HG03280 (cell line): ENCODE data around the gene ACSL6.
A peak's percentile ranks its signal among the peaks of the same experiment; 100 is the strongest.

Source experiments
- ATAC-seq: cut with Tn5 transposase; IDR thresholded peaks from one replicate; pipeline ENCODE4 v1.9.1; 2021; ENCODE audit warnings: mild to moderate bottlenecking, moderate library complexity; ENCODE audit not compliant: unreplicated experiment

The ACSL6 gene

DNA sequence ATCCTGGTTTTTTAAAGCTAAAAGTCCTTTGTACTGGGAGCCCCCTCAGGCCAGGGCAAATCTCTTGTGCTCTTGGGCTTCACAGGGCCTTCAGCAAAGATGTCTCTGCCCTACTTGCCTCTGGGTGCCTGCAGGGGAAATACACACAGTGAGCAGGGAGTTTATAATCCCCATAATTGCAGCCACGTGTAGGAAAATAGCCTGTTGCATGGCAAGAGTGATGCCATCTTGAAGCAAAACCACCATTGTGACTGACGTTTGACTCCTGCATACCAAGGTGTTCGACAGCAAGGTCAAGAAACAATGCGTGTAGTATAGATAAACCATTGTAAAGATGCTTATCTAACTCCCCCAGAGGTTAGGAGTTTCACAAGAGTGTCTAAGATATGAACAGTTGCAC lies 37.6 kb upstream of the ACSL6 start:
- ATAC-seq = no peak

DNA sequence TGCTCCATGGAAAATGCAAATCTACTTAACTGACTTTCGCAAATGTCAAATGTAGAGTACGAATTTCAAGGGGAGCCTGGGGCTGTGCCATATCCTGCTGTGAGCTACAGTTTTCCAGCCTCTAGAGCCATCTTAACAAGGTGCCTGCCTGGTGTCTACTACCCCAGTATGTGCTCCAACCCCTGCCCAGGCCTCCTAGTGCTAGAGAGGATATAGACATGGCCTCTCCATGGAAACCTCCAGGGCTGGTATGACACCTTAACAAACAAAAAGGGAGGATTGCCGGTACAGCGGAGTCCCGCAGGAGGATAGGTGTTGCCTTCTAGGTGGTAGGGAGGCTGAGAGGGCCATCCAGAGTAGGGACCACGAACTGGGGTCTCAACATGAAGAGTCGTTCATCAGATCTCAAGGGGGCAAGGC lies 35.4 kb upstream of the ACSL6 start:
- ATAC-seq = no peak

DNA sequence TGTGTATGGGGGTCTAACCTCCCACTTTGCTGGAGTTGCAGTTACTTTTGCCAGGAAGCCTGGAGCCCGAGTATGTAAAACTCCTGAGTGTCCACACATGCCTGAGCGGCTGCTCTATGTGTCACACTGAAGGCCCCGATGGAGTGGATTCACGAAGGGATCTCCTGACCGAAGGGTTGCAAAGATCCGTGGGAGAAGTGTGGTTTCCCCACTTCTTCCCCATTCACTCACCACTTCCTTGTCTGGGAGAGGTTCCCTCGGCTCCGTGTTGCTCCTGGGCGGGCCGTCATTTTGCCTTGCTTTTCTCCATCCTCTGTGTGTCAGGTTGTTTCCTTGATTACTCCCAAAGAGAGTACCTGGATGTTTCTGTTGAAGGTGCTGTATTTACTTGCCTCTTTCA lies 32.7 kb upstream of the ACSL6 start:
- no peak for ATAC-seq

DNA sequence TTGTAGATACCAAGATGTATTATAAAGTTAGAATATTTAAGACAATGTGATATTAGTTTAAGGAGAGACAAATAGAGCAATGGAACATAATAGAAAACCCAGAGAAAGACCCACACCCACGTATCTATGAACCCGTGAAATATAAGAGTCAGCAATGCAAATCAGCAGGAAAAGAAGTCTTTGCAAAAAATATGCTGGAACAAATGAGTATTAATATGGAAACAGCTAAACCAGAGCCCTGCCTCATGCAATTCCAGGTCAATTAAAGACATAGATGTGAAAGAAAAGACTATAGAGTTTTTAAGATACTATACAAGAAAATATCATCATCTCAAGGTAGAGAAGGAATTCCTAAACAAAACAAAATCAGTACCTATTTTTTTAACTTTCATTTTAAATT lies 25.9 kb upstream of the ACSL6 start:
- no peak for ATAC-seq

DNA sequence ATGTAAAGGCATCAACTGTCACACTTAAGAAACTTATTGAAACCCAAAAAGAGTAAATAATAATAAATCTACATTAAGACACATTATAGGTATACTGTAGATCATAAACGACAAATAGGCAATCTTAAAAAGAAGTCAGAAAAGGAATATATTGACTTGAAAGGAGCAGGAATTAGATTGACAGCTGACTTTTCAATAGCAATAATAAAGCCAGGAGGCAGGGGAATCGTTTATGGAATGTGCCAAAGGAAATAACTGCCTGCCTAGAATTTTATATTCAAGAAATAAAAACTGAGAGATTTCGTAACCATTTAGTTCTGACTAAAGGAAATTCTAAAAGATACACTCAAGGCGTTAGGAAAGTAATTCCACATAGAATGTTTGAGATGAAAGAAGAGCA lies 21.7 kb upstream of the ACSL6 start:
- no peak for ATAC-seq

DNA sequence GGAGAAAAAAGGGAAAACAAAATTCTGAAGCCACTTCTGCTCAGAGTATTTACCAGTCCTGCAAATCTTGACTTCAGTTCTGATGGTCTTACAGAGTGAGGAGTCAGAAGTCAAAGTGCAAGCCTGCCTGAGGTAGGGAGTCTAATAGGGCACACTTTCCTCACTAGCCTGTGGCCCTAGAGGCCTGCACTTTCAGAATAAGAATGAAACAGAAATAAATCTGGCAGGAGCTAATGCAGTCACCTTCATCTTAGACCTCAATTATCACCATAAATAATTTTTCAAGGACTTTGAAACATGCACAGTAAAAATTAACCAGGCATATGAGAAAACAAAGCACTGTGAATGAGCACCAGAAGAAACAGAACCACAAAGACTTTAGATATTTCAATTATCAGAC lies 20.7 kb upstream of the ACSL6 start:
- ATAC-seq = no peak

DNA sequence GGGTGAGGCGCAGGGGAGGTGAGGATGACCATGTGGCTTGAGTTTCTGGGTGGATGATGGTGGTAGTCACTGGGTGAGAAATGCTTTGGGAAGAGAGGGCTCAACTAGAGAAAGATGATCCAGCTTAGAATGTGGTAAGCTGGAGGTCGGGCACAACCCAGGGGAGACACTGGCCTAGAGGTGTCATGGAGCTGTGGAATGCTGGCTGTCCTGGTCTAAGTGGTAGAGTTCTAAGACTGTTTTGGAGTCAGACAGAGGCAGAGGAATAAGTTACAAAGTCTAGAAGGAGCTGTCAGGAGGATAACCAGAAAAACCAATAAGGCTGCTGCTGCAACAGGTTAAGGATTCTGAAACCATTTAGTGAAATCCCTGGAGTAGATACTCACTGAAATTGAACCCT lies 19.2 kb upstream of the ACSL6 start:
- no peak for ATAC-seq

DNA sequence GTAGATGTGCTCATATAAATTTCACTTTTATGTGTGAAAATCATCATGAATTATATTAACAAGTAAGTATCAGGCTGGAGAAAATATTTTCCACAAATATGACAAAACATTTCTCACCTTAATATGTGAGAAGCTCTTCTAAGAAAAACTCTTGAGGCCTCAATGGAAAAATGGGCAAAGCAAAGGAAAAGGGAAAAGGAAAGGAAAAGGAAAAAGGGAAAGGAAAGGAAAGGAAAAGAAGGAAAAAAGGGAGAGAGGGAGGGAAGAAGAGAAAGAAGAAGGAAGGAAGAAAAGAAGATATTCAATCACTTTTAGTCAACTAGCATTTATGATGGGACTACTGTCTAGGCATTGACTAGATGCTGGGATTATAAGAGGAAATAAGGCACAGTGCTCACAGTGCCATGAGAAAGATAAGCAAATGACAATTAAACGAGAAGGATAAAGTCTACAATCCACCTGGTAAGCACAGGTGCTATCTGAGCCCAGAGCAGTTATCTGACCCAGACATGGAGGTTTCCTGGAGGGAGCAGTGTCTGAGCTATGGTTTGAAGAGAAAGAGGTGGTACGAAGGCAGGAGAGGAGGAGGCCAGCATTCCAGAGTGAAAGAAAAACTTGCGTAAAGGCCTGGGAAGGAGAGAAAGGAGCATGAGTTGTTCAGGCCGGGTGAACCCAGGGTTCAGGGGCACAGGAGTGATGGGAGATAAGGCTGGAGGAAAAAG lies 18.3 kb upstream of the ACSL6 start:
- ATAC-seq = no peak

DNA sequence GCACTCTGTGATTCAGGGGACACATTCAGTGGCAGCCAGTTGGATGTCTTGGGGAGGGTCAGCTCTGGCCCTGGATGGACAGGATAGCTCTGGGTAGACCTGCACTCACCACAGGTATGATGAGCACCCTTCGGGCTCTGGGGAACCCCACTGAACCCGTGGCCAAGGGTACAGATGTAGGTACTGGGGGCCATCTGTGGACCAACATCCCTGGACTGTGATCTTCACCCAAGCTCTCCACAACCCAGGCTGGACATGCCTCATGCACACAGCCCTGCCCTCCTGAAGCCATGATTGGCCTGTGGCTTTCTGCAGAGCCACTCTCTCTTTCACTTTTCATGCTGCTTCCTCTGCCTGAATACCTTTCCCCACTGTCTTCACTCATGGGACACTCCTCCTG lies 15.6 kb upstream of the ACSL6 start:
- no peak for ATAC-seq

DNA sequence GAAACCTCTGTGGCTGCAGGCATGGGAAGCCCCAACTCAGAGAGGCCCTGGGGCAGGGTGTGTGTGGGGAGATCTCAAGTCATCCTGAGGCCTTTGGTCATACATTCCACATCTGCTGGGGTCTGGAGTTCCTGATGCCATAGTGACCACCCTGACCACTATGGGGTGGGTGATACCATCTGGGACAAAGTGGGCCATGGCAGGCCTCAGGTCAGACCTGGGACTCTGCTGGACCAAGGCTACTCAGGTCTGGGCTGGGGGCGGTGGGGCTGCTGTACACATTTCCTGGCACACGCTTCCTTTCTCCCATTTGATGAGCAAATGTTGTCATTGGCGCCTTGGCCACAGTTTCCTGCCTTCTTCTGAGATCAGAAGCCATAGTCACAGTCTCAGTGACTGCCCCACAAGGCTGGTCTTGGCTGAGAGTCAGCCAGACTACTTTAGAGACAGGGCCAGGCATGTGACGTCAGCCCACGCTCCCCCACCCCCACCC lies 15.1 kb upstream of the ACSL6 start:
- no peak for ATAC-seq

DNA sequence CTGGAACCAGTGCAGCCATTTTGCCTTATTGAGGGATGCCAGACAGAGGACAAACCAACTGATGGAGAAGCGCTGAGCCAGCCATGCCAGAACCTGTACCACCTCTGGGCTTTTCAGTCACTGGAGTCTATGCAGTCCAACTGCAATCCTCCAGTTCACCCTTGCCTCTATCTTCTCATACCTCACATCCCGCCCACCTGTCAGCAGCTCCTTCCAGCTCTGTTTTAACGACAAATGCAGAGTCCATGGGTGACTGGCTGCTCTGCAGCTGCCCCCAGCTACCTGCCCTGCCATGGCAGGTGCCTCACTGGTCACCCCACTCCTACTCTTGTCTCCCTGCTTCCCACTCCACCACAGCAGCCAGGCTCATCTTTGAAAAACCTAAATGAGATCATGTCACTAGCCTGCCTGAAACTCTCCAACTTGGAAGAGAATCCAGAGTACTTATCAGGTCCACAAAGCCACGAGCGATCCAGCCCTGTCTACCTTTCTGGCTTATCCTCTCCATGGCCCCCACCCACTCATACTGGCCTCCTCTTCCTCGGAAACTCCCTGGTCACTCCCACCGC lies 14.0 kb upstream of the ACSL6 start:
- no peak for ATAC-seq

DNA sequence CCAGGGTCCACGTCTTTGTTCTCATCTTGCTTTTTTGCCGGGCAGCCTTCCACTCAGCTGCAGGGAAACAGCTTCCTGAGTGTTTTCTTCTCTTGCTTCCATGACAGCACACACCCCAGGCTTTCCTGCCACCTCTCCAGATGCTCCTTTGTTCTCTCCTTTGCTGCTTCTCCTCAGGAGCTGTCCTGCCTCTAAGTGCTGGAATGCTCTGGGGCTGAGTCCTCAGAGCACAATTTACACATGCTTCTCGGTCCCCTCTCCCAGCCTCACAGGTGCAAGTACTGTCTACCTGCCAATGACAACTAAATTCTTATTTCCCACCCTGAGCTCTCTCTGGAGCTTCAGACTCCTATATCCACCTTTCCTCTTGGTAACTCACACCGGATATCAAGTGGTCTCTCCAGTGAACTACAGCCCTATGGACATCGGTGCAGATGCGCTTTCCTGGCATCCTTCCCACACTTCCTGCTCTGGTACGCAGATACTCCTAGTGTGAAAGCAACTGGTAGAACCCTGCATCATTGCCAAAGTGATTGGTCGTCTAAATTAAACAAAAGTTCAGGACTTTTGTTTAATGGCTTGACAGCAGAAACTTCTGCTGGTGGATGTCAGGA lies 13.4 kb upstream of the ACSL6 start:
- no peak for ATAC-seq

DNA sequence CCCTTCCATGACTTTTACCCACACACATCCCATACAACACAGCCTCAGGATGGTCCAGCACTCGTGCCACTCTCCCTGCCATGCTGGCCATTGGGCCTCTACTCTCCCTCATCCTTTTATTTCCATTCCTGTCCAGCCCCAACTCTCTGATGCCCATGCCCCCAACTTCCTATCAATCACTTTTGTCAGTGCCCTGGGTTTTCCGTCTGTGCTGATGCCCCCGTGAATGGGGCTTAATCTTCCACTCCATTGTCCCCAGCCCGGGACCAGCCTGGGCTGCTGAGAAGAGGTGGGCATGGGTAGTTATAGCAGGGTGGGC lies 12.6 kb upstream of the ACSL6 start:
- ATAC-seq = no peak

DNA sequence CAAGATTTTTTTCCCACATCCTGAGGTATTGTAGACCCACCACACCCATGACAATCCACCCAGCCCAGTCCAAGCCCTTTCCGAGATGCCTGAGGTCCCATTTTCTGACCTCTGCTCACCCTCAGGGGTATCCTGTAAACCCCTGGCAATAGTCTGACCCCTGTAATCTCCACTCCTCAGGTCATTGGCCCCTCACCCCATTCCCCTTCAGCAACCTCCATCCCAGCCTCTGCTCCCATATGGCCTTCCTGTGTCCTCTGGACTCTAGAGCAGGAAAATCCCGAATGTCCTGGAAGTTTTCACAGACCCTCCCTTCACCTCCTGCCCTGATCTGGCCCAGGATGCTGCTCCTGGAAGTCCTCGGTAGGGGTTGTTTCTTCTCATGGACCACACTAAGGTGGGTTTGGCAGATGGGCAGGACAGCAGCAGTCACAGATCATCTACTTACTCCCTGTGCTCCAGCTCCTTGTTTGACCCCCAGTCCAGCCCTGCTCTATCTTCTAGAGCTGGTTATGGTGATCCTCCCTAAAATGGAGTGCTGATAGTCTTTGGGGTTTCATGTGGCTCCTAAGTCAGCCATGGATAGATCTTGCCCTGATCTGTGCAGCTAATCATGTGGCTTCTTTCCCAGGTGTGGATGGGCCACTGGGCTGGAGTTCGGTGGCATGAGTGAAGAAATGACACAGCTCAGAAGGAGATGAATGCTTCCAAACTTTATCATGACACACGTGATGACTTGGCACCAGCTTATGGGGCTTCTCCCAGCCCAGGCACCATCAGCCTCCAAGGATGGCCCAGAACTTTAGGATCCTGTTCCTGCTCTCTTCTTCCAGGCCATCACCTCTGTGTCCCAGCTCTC lies 12.0 kb upstream of the ACSL6 start:
- no peak for ATAC-seq

DNA sequence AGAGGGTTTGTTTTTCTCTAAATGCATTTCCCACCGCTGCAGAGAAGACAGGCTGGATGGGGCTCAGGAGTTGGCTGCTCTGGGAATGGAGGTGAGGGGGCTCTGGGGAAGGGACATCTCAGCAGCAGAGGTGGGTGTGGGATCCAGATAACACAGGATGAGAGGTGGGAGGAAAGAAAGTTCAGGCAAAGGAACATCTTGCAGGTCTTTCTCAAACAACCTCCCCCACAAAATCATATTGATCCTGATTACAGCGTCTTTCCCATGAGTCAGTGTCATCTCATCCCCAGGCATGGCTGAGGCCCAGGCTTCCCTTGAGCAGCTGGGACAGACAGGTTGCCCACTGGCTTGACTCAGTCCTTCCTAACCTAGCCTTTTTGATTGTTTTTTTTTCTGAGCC lies 11.3 kb upstream of the ACSL6 start:
- no peak for ATAC-seq

DNA sequence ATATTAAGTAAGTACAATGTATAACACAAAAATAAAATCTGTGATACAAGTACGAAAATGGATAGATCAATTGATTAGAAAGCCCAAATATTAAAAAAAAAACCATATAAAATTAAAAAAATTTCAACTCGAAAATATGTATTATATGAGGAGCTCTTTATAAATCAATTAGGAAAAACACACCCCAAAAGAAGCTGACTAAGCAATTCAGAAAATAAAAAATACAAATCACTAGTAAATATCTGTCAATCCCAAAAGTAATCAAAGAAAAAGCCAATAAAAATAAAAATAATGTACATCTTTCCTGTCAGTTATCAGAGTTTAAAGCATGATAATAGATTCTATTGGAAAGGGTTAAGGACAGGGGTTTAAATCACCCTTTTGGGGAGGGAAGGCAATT lies 10.2 kb upstream of the ACSL6 start:
- no peak for ATAC-seq

DNA sequence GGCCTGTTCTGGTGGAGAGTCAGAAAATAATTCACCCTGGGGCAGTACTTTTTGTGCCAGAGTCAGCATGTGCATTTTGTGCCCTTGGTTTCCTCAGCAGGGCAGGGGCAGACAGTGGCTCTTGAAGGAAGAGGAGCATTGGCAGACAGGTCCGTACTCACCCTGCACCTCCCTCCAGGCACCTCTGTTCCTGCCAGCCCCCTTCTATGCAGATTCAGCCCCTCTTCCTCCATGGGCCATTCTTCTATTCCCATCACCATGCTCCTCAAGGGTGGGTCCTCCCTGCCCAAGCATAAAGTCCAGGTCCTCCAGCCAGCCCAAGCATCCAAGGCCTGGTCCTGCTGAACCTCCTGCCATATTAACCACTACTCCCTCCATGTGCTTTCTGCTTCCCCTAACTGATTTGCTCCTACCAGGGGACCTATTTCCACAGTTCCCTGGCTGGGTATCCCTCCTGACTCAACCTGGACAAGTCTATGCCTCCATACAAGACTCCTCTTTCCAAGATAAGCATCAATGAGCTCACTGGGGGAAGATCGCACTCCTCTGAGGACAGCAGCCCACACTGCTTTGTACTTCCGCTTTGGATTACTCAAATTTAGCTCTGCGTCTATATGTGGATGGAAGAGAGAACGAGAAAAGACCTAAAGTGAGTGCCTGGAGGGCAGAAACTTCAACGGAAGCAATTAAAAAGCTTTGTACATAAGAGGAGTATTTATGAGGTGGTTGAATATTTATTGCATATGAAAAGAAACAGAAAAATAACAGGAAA lies 9.3 kb upstream of the ACSL6 start:
- ATAC-seq = peak; percentile 25

DNA sequence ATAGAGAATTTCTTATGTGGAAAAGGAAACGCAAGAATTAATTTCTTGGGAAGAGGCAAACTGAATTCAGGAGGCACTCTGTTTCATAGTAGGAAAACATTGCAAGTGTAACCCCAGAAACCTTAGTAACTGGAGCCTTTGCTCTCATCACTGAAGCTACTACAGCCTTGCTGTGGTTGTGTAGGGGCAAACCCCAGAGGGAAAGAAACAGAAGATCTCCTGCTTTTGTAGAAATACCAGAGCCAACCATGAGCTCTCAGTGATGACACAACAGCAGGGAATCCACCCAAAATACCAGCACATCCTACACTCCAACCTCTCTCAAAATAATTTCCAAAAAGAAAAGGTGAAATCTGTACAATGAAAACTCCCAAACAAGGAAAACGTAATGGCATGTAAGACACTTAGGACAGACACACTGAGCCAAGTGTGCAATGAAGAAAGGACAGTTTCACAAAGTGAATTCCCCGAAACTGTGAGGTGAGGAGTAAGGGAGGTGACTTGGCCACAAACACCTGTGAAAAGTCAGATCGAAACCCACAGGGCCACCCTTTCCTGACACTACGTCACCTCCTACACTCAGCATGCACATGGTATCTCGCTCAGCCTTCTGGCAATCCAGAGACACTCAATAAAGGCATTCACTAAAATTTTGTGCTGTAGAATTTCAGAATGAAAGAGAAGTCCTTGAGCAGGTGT lies 8.5 kb upstream of the ACSL6 start:
- peak; percentile 91 for ATAC-seq

DNA sequence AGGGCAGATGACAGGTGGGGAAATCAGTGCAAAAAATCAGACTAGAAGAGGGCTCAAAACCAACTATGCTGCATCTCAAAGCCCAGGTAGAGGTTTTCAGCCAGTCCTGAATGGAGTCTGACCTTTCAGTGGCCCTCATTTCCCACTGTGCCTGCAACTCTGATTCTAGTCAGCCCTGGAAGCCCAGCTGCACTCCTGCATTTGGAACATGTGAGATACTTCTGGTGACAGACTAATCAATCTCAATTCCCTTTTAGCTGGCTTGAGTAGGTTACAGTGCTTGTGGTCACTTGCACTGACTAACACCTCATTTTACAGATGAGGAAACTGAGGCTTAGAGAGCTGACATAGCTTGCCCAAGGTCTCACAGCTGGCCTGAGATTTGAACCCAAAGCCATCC lies 7.9 kb upstream of the ACSL6 start:
- peak; percentile 47 for ATAC-seq
